Upper lobe of left lung (tissue), 4 donors: ENCODE measurements around the gene CMTM2.

ENCODE experiments used
- CTCF ChIP-seq, 6 experiments: fragments of 450-650 bp in 4 of 6; fragments of 200-600 bp in 2 of 6; sonication (generic) in 2 of 6; IDR thresholded peaks; one replicate each; pipeline ENCODE4 v1.5.1; 2016 to 2019; ENCODE audit warnings: antibody characterized with exemption in 6 of 6
- POLR2A ChIP-seq, 4 donors: fragments of 450-650 bp; IDR thresholded peaks; one replicate each; pipeline ENCODE4 v1.5.1; 2016 to 2017; ENCODE audit warnings: antibody characterized with exemption in 4 of 4, mild to moderate bottlenecking in 2 of 4
- POLR2AphosphoS5 ChIP-seq, 2 donors: sonication (generic); formaldehyde crosslinking; IDR thresholded peaks; one replicate each; pipeline ENCODE4 v1.5.1; 2017; ENCODE audit warnings: antibody characterized with exemption in 2 of 2

GRCh38 chr16:66572356-66572755 lies 6.9 kb upstream of the CMTM2 start:
- TF ChIP-seq CTCF (IDR thresholded peaks at IDR 0.05) (no peak), POLR2AphosphoS5 (IDR thresholded peaks at IDR 0.05) (no peak), POLR2A (IDR thresholded peaks at IDR 0.05) (no peak)
